Right lobe of liver (tissue), 6 donors: ENCODE data around the gene PET100. TPM values are rescaled to one million over a fixed set of nuclear protein-coding genes. Genes with fewer than 3 reads are reported as not detected.

Experiments
- ATAC-seq, 4 donors: fragments of 200-7000 bp; cut with Tn5 transposase; one replicate each; pipeline ENCODE4 v1.9.1; 2020; ENCODE audit warnings: mild to moderate bottlenecking in 4 of 4, moderate library complexity in 4 of 4
- DNase-seq, 3 donors: peaks; one replicate each; pipeline ENCODE4 v3.0.0-alpha.2; 2020
- H3K27ac ChIP-seq, 3 donors: fragments of 200-600 bp; one replicate each; pipeline ENCODE4 v1.8.0; 2022
- H3K27me3 ChIP-seq, 2 donors: fragments of 200-600 bp; one replicate each; pipeline ENCODE4 v1.8.0; 2022
- H3K36me3 ChIP-seq, 4 donors: fragments of 200-600 bp; sonication (generic) in 1 of 4; one replicate each; pipeline versions ENCODE4 v1.5.1 to v1.8.0; 2017 to 2022; ENCODE audit warnings: control low read depth in 1 of 4
- H3K4me1 ChIP-seq, 4 donors: fragments of 200-600 bp; sonication (generic) in 1 of 4; one replicate each; pipeline versions ENCODE4 v1.5.1 to v1.8.0; 2017 to 2022; ENCODE audit warnings: control low read depth in 1 of 4
- H3K4me3 ChIP-seq, 3 donors: fragments of 200-600 bp; one replicate each; pipeline ENCODE4 v1.8.0; 2022
- H3K9me3 ChIP-seq, 4 donors: fragments of 200-600 bp; sonication (generic) in 1 of 4; one replicate each; pipeline versions ENCODE4 v1.5.1 to v1.8.0; 2017 to 2022; ENCODE audit warnings: control low read depth in 1 of 4
- CTCF ChIP-seq, 4 donors: fragments of 200-600 bp in 3 of 4; fragments of 450-650 bp in 1 of 4; IDR thresholded peaks; one replicate each; pipeline versions ENCODE4 v1.5.1 to v1.8.0; 2016 to 2022; ENCODE audit warnings: antibody characterized with exemption in 4 of 4, mild to moderate bottlenecking in 2 of 4
- POLR2A ChIP-seq: fragments of 450-650 bp; IDR thresholded peaks from one replicate; pipeline ENCODE4 v1.6.1; 2017; ENCODE audit warnings: antibody characterized with exemption, mild to moderate bottlenecking
- WGBS: methylation state at CpG from one replicate; pipeline ENCODE4 v1.1.6; 2018; ENCODE audit warnings: low coverage, low lambda C conversion rate; ENCODE audit not compliant: insufficient coverage; ENCODE audit errors: missing lambda C conversion rate; 5-methylcytosine and 5-hydroxymethylcytosine counted together
- intact Hi-C, 2 donors: fragments of 100-400 bp; cut with DNase I; formaldehyde crosslinking; loops; one replicate each; pipeline versions ENCODE4 v1.11.2 to v1.14.1; 2022
- total RNA-seq, 6 experiments: library from RNA; depleted of rRNA in 2 of 6; stranded (reverse); fragments of >200 nt in 2 of 6; fragmentation: NEBNext Ultra II Directional in 3 of 6; extraction: Animal tissue kit (Norgen Biotek cat#: 25700) in 3 of 6; gene quantifications; one replicate each; pipeline versions ENCODE4 v1.1.0 to v1.2.4, GENCODE V29; 2016 to 2023
- donor health status: DM: no; HTN: yes; CAD: no.
- donor health status: DM: no; HTN: no; CAD: no.
- donor health status: DM: no; HTN: no; CAD: no.
- donor health status: DM: no; HTN: yes; CAD: no.
- donor health status: DM: no; HTN: yes; CAD: no.

The PET100 gene
- total RNA-seq, 6 experiments from 2014 or later: 6.8 to 83.9 (median 56.5) TPM

GRCh38 chr19:7637374-7638256 lies 8.0 kb downstream of the PET100 start:
- intact Hi-C loops: no loop called here
- H3K4me3 ChIP-seq: peak overlapping the region; percentile 77 to 82 (median 79)
- peaks cover 0 to 4% (median 0%) of the 10 kb centered on the region in 4 donors for H3K4me1 ChIP-seq
- no peaks in the 10 kb centered on the region for H3K27me3 ChIP-seq
- H3K27ac ChIP-seq: peak overlapping the region; percentile 72 to 86 (median 77)
- no peaks in the 10 kb centered on the region for H3K9me3 ChIP-seq
- no peaks in the 10 kb centered on the region for H3K36me3 ChIP-seq
- 52% methylated on average over 11 of the region's 30 CpGs for WGBS
- no peak for TF ChIP-seq POLR2A
- no peak for TF ChIP-seq CTCF (IDR thresholded peaks at IDR 0.05)
- peak; percentile 63 to 76 (median 71) for DNase-seq
- ATAC-seq: peak; percentile 42 to 68 (median 62)

GRCh38 chr19:7638802-7639465 lies 9.3 kb downstream of the PET100 start:
- H3K27me3 ChIP-seq: no peaks in the 10 kb centered on the region
- no peaks in the 10 kb centered on the region for H3K9me3 ChIP-seq
- peaks cover 0 to 4% (median 0%) of the 10 kb centered on the region in 4 donors for H3K4me1 ChIP-seq
- ATAC-seq (no peak), DNase-seq (no peak)
- intact Hi-C loops: no loop called here
- WGBS: 84% methylated on average over 6 of the region's 12 CpGs
- H3K36me3 ChIP-seq: no peaks in the 10 kb centered on the region
- H3K4me3 ChIP-seq: no peak overlapping the region
- TF ChIP-seq POLR2A (no peak), CTCF (IDR thresholded peaks at IDR 0.05) (no peak)
- H3K27ac ChIP-seq: no peak overlapping the region

- intact Hi-C loops: no loop called here
- no peaks in the 10 kb centered on the region for H3K36me3 ChIP-seq
- no peaks in the 10 kb centered on the region for H3K9me3 ChIP-seq
- ATAC-seq (no peak), DNase-seq (no peak)
- no peaks in the 10 kb centered on the region for H3K27me3 ChIP-seq
- 78% methylated on average over 5 of the region's 13 CpGs for WGBS
- peaks cover 0 to 4% (median 0%) of the 10 kb centered on the region in 4 donors for H3K4me1 ChIP-seq
- no peak overlapping the region for H3K4me3 ChIP-seq
- no peak for TF ChIP-seq POLR2A
- TF ChIP-seq CTCF (IDR thresholded peaks at IDR 0.05): no peak
- no peak overlapping the region for H3K27ac ChIP-seq
Observed at GRCh38 chr19:7639863-7640348, 10.3 kb downstream of the PET100 start.

- no peaks in the 10 kb centered on the region for H3K36me3 ChIP-seq
- DNase-seq: no peak
- H3K4me1 ChIP-seq: peaks cover 0 to 4% (median 0%) of the 10 kb centered on the region in 4 donors
- H3K27me3 ChIP-seq: no peaks in the 10 kb centered on the region
- no peak overlapping the region for H3K4me3 ChIP-seq
- intact Hi-C loops: no loop called here
- no peak for ATAC-seq
- H3K9me3 ChIP-seq: no peaks in the 10 kb centered on the region
- WGBS: 93% methylated on average over 3 of the region's 11 CpGs
- TF ChIP-seq CTCF (IDR thresholded peaks at IDR 0.05) (no peak), POLR2A (no peak)
- H3K27ac ChIP-seq: no peak overlapping the region
Observed at GRCh38 chr19:7640803-7641202, 11.2 kb downstream of the PET100 start.
